ENCODE measurements around the gene FAF1. TPM values are rescaled to one million over a fixed set of nuclear protein-coding genes. Genes with fewer than 3 reads are reported as not detected.
"Not testable (repeated sequence)": the region's sequence is repeated elsewhere in the genome, so short reads cannot be mapped to it uniquely, and the experiment has no call there.

Gene FAF1
- total RNA-seq, 1 experiment from 2014 or later: 114 TPM

- DNase-seq (ENCODE audit: low spot score): no peak
- in situ Hi-C loops (cut with HindIII; ENCODE audit: low sequenced_read_pairs): no loop called here
Observed at GRCh38 chr1:50559421-50559820, 400.6 kb downstream of the FAF1 start.

- in situ Hi-C loops (cut with HindIII; ENCODE audit: low sequenced_read_pairs): no loop called here
- no peak for DNase-seq (ENCODE audit: low spot score)
Observed at GRCh38 chr1:50553921-50554320, 406.1 kb downstream of the FAF1 start.

GRCh38 chr1:50548243-50548642, 411.8 kb downstream of the FAF1 start:
- in situ Hi-C loops (cut with HindIII; ENCODE audit: low sequenced_read_pairs): no loop called here

GRCh38 chr1:50542362-50542761, 417.7 kb downstream of the FAF1 start:
- no peak for DNase-seq (ENCODE audit: low spot score)
- in situ Hi-C loops (cut with HindIII; ENCODE audit: low sequenced_read_pairs): no loop called here

More at GRCh38 chr1:50548243-50548642, 411.8 kb downstream of the FAF1 start:
- no peak for DNase-seq (ENCODE audit: low spot score)

GRCh38 chr1:50538476-50538875, 421.6 kb downstream of the FAF1 start:
- DNase-seq (ENCODE audit: low spot score): no peak
- in situ Hi-C loops (cut with HindIII; ENCODE audit: low sequenced_read_pairs): no loop called here

- DNase-seq (ENCODE audit: low spot score): no peak
Observed at GRCh38 chr1:50531601-50532000, 428.5 kb downstream of the FAF1 start.

GRCh38 chr1:50531027-50531426, 429.0 kb downstream of the FAF1 start:
- no peak for DNase-seq (ENCODE audit: low spot score)
- in situ Hi-C loops (cut with HindIII; ENCODE audit: low sequenced_read_pairs): no loop called here

More at GRCh38 chr1:50531601-50532000, 428.5 kb downstream of the FAF1 start:
- in situ Hi-C loops (cut with HindIII; ENCODE audit: low sequenced_read_pairs): no loop called here

GRCh38 chr1:50529510-50529909, 430.6 kb downstream of the FAF1 start:
- DNase-seq (ENCODE audit: low spot score): no peak
- in situ Hi-C loops (cut with HindIII; ENCODE audit: low sequenced_read_pairs): no loop called here

- DNase-seq (ENCODE audit: low spot score); in situ Hi-C loops (cut with HindIII; ENCODE audit: low sequenced_read_pairs): not testable (repeated sequence)
Observed at GRCh38 chr1:50527987-50528320, 432.1 kb downstream of the FAF1 start.

GRCh38 chr1:50527249-50527986, 432.6 kb downstream of the FAF1 start:
- in situ Hi-C loops (cut with HindIII; ENCODE audit: low sequenced_read_pairs): no loop called here
- no peak for DNase-seq (ENCODE audit: low spot score)

GRCh38 chr1:50526431-50526830, 433.6 kb downstream of the FAF1 start:
- DNase-seq (ENCODE audit: low spot score): no peak
- in situ Hi-C loops (cut with HindIII; ENCODE audit: low sequenced_read_pairs): no loop called here

- in situ Hi-C loops (cut with HindIII; ENCODE audit: low sequenced_read_pairs): no loop called here
- DNase-seq (ENCODE audit: low spot score): no peak
Observed at GRCh38 chr1:50523548-50523947, 436.5 kb downstream of the FAF1 start.

- DNase-seq (ENCODE audit: low spot score): no peak
- in situ Hi-C loops (cut with HindIII; ENCODE audit: low sequenced_read_pairs): no loop called here
Observed at GRCh38 chr1:50522691-50523342, 437.2 kb downstream of the FAF1 start.

GRCh38 chr1:50521703-50522102, 438.4 kb downstream of the FAF1 start:
- in situ Hi-C loops (cut with HindIII; ENCODE audit: low sequenced_read_pairs): no loop called here
- DNase-seq (ENCODE audit: low spot score): no peak

- in situ Hi-C loops (cut with HindIII; ENCODE audit: low sequenced_read_pairs): no loop called here
- no peak for DNase-seq (ENCODE audit: low spot score)
Observed at GRCh38 chr1:50517488-50517887, 442.6 kb downstream of the FAF1 start.

- in situ Hi-C loops (cut with HindIII; ENCODE audit: low sequenced_read_pairs): no loop called here
Observed at GRCh38 chr1:50516056-50516455, 444.0 kb downstream of the FAF1 start.

GRCh38 chr1:50508040-50508586, 452.0 kb downstream of the FAF1 start:
- in situ Hi-C loops (cut with HindIII; ENCODE audit: low sequenced_read_pairs): no loop called here

More at GRCh38 chr1:50516056-50516455, 444.0 kb downstream of the FAF1 start:
- no peak for DNase-seq (ENCODE audit: low spot score)

GRCh38 chr1:50505427-50505826, 454.6 kb downstream of the FAF1 start:
- DNase-seq (ENCODE audit: low spot score): no peak
- in situ Hi-C loops (cut with HindIII; ENCODE audit: low sequenced_read_pairs): no loop called here

More at GRCh38 chr1:50508040-50508586, 452.0 kb downstream of the FAF1 start:
- DNase-seq (ENCODE audit: low spot score): no peak

- in situ Hi-C loops (cut with HindIII; ENCODE audit: low sequenced_read_pairs): no loop called here
- no peak for DNase-seq (ENCODE audit: low spot score)
Observed at GRCh38 chr1:50503515-50503914, 456.6 kb downstream of the FAF1 start.

GRCh38 chr1:50502147-50502546, 457.9 kb downstream of the FAF1 start:
- in situ Hi-C loops (cut with HindIII; ENCODE audit: low sequenced_read_pairs): no loop called here
- no peak for DNase-seq (ENCODE audit: low spot score)
